Small intestine (tissue), 16 donors: ENCODE results near the gene TBL1XR1. TPM values are rescaled to one million over a fixed set of nuclear protein-coding genes. Genes with fewer than 3 reads are reported as not detected.

ENCODE experiments used
- DNase-seq, 2 donors: peaks; one replicate each; pipeline versions ENCODE4 v3.0.0 to v3.0.0-alpha.2; 2013
- FAIRE-seq: peaks from 2 replicates; lab custom pipeline; 2012; peaks lifted over from hg19 to GRCh38; lab: Jason Lieb, UNC
- H3K27ac ChIP-seq, 3 donors: one replicate each; pipeline ENCODE4 v1.5.1; 2013; ENCODE audit warnings: low read length in 2 of 3, mild to moderate bottlenecking in 2 of 3, control low read depth in 1 of 3, inconsistent platforms in 1 of 3, low read depth in 1 of 3, moderate library complexity in 1 of 3
- H3K27me3 ChIP-seq, 3 donors: one replicate each; pipeline ENCODE4 v1.6.1; 2013; ENCODE audit warnings: low read length in 3 of 3, inconsistent platforms in 1 of 3; ENCODE audit not compliant: control insufficient read depth in 3 of 3, insufficient read depth in 3 of 3
- H3K36me3 ChIP-seq, 3 donors: one replicate each; pipeline ENCODE4 v1.6.1; 2013; ENCODE audit warnings: low read length in 3 of 3, inconsistent platforms in 1 of 3, low read depth in 1 of 3, mild to moderate bottlenecking in 1 of 3, moderate library complexity in 1 of 3; ENCODE audit not compliant: control insufficient read depth in 3 of 3, insufficient read depth in 2 of 3
- H3K4me1 ChIP-seq, 3 donors: one replicate each; pipeline ENCODE4 v1.6.1; 2013; ENCODE audit warnings: low read length in 2 of 3, inconsistent platforms in 1 of 3, low read depth in 1 of 3, mild to moderate bottlenecking in 1 of 3, moderate library complexity in 1 of 3; ENCODE audit not compliant: control insufficient read depth in 3 of 3, insufficient read depth in 2 of 3
- H3K4me3 ChIP-seq, 3 donors: one replicate each; pipeline ENCODE4 v1.5.1; 2013; ENCODE audit warnings: low read length in 3 of 3, control low read depth in 1 of 3, inconsistent platforms in 1 of 3, low read depth in 1 of 3, mild to moderate bottlenecking in 1 of 3, moderate library complexity in 1 of 3
- H3K9me3 ChIP-seq, 2 donors: one replicate each; pipeline ENCODE4 v1.6.1; 2013; ENCODE audit warnings: low read depth in 1 of 2, low read length in 1 of 2; ENCODE audit not compliant: control insufficient read depth in 2 of 2, insufficient read depth in 1 of 2
- WGBS, 3 donors: extraction: QIAGEN DNeasy Blood & Tissue Kit; methylation state at CpG; one replicate each; pipeline ENCODE4 v1.1.7; 2013; 5-methylcytosine and 5-hydroxymethylcytosine counted together
- long read RNA-seq, 10 donors: transcript quantifications; one replicate each; lab custom pipeline, GENCODE V29; 2026
- polyA plus RNA-seq, 4 donors: library from polyadenylated mRNA; stranded (reverse) in 3 of 4; unstranded in 1 of 4; fragments of 200-250 nt in 3 of 4; fragments of 120-200 nt in 1 of 4; gene quantifications; one replicate each; pipeline versions ENCODE4 v1.2.1 to v1.2.3, GENCODE V29; 2013
- donor health status: healthy with polysubstance abuse.
- donor health status: control.
- donor health status: control.
- donor health status: Bipolar disorder and iron deficiency.
- donor health status: healthy.

Gene TBL1XR1
- polyA plus RNA-seq = 10 to 100 TPM; 13.8 to 74.8 (median 27.7) TPM
- long read RNA-seq, donor 1 = 0 reads
- long read RNA-seq, donor 2, full-length matches to known transcripts = 1 of 1 reads
- long read RNA-seq, donor 2, partial matches to known transcripts = 0 of 1 reads
- long read RNA-seq, donor 2, other reads (novel, unspliced or antisense) = 0 of 1 reads
- long read RNA-seq, donor 3, full-length matches to known transcripts = 3 of 3 reads
- long read RNA-seq, donor 3, partial matches to known transcripts = 0 of 3 reads
- long read RNA-seq, donor 3, other reads (novel, unspliced or antisense) = 0 of 3 reads
- long read RNA-seq, donor 4 = 0 reads
- long read RNA-seq, donor 5 = 0 reads
- long read RNA-seq, donor 6, full-length matches to known transcripts = 1 of 1 reads
- long read RNA-seq, donor 6, partial matches to known transcripts = 0 of 1 reads
- long read RNA-seq, donor 6, other reads (novel, unspliced or antisense) = 0 of 1 reads
- long read RNA-seq, donor 7 = 0 reads
- long read RNA-seq, donor 8, full-length matches to known transcripts = 2 of 2 reads
- long read RNA-seq, donor 8, partial matches to known transcripts = 0 of 2 reads
- long read RNA-seq, donor 8, other reads (novel, unspliced or antisense) = 0 of 2 reads
- long read RNA-seq, donor 9, full-length matches to known transcripts = 3 of 3 reads
- long read RNA-seq, donor 9, partial matches to known transcripts = 0 of 3 reads
- long read RNA-seq, donor 9, other reads (novel, unspliced or antisense) = 0 of 3 reads
- long read RNA-seq, donor 10, full-length matches to known transcripts = 6 of 6 reads
- long read RNA-seq, donor 10, partial matches to known transcripts = 0 of 6 reads
- long read RNA-seq, donor 10, other reads (novel, unspliced or antisense) = 0 of 6 reads

GRCh38 chr3:177197041-177197726 lies at the start of gene TBL1XR1:
TBL1XR1 (minus strand) TSS chr3:177197482; CDS start chr3:177064977, 132,505 bp downstream.
- DNase-seq = peak; percentile 93 to 96
- 0 to 2% (median 1%) methylated on average over 12 to 93 of the region's 93 CpGs for WGBS, 3 donors
- no peak for FAIRE-seq
- peak within 1 kb of the TSS; percentile 94 to 96 (median 96) for H3K4me3 ChIP-seq
- peak within 1 kb of the TSS; percentile 86 to 98 (median 94) for H3K27ac ChIP-seq
- no peaks in the 10 kb centered on the region for H3K27me3 ChIP-seq
- peaks cover 6 to 21% (median 13%) of the 10 kb centered on the region in 3 donors for H3K4me1 ChIP-seq
- H3K9me3 ChIP-seq = no peaks in the 10 kb centered on the region
- H3K36me3 ChIP-seq = no peaks in the 10 kb centered on the region

- DNase-seq = peak; percentile 35 to 60
- Histone ChIP-seq H3K27ac (peak overlapping the region in 1 of 3 donors; percentile 2), H3K4me1 (peaks cover 0 to 2% (median 0%) of the 10 kb centered on the region in 3 donors), H3K27me3 (no peaks in the 10 kb centered on the region), H3K9me3 (no peaks in the 10 kb centered on the region), H3K4me3 (no peak overlapping the region), H3K36me3 (no peaks in the 10 kb centered on the region)
- 82 to 87% (median 85%) methylated on average over 6 of the region's 6 CpGs for WGBS, 3 donors
- FAIRE-seq = no peak
These were observed 48.0 kb upstream of the TBL1XR1 start for GRCh38 chr3:177245250-177245649.

GRCh38 chr3:177244606-177245005 lies 47.3 kb upstream of the TBL1XR1 start:
- DNase-seq = no peak
- 89 to 95% (median 93%) methylated on average over 3 of the region's 3 CpGs for WGBS, 3 donors
- Histone ChIP-seq H3K4me3 (no peak overlapping the region), H3K4me1 (peaks cover 0 to 2% (median 0%) of the 10 kb centered on the region in 3 donors), H3K27me3 (no peaks in the 10 kb centered on the region), H3K27ac (no peak overlapping the region), H3K9me3 (no peaks in the 10 kb centered on the region), H3K36me3 (no peaks in the 10 kb centered on the region)
- FAIRE-seq = no peak

GRCh38 chr3:177238686-177239216 lies 41.5 kb upstream of the TBL1XR1 start:
- FAIRE-seq = no peak

GRCh38 chr3:177237206-177237605 lies 39.9 kb upstream of the TBL1XR1 start:
- H3K27ac ChIP-seq = no peak overlapping the region
- peaks cover 0 to 2% (median 0%) of the 10 kb centered on the region in 3 donors for H3K4me1 ChIP-seq
- FAIRE-seq (no peak), DNase-seq (peak in 1 of 2 donors; percentile 75)
- no peaks in the 10 kb centered on the region for H3K9me3 ChIP-seq
- H3K27me3 ChIP-seq = no peaks in the 10 kb centered on the region
- 31 to 70% (median 46%) methylated on average over 4 of the region's 4 CpGs for whole genome bisulfite sequencing, 3 donors
- no peaks in the 10 kb centered on the region for H3K36me3 ChIP-seq
- H3K4me3 ChIP-seq = no peak overlapping the region

More at GRCh38 chr3:177238686-177239216, 41.5 kb upstream of the TBL1XR1 start:
- Histone ChIP-seq H3K27me3 (no peaks in the 10 kb centered on the region), H3K36me3 (no peaks in the 10 kb centered on the region), H3K4me1 (peaks cover 0 to 2% (median 0%) of the 10 kb centered on the region in 3 donors), H3K4me3 (no peak overlapping the region), H3K27ac (peak overlapping the region in 1 of 3 donors; percentile 63), H3K9me3 (no peaks in the 10 kb centered on the region)
- 20 to 60% (median 28%) methylated on average over 2 of the region's 2 CpGs for WGBS, 3 donors
- DNase-seq = peak; percentile 67 to 77

- FAIRE-seq (no peak), DNase-seq (no peak)
- no peaks in the 10 kb centered on the region for H3K9me3 ChIP-seq
- H3K27me3 ChIP-seq = no peaks in the 10 kb centered on the region
- peaks cover 0 to 2% (median 0%) of the 10 kb centered on the region in 3 donors for H3K4me1 ChIP-seq
- H3K27ac ChIP-seq = no peak overlapping the region
- no peak overlapping the region for H3K4me3 ChIP-seq
- H3K36me3 ChIP-seq = no peaks in the 10 kb centered on the region
- 91 to 96% (median 96%) methylated on average over 2 of the region's 2 CpGs for WGBS, 3 donors
These were observed 39.4 kb upstream of the TBL1XR1 start for GRCh38 chr3:177236704-177237103.

GRCh38 chr3:177234121-177234520 lies 36.8 kb upstream of the TBL1XR1 start:
- DNase-seq (no peak), FAIRE-seq (no peak)
- Histone ChIP-seq H3K4me1 (peaks cover 0 to 2% (median 0%) of the 10 kb centered on the region in 3 donors), H3K9me3 (peaks cover 0 to 1% of the 10 kb centered on the region in 2 donors), H3K27me3 (no peaks in the 10 kb centered on the region), H3K36me3 (no peaks in the 10 kb centered on the region), H3K27ac (no peak overlapping the region), H3K4me3 (no peak overlapping the region)
- 79 to 100% (median 93%) methylated on average over 2 of the region's 2 CpGs for WGBS, 3 donors
